Activated gamma-delta T cell treated with Interleukin-2 at 50 U/mL for 16 hours (primary cell): Measurements from ENCODE around the gene TSPAN1.
"Not testable (repeated sequence)": the region's sequence is repeated elsewhere in the genome, so short reads cannot be mapped to it uniquely, and the experiment has no call there.

Experiments
- DNase-seq: peaks from one replicate; pipeline ENCODE4 v3.0.0-alpha.2; 2020

TSPAN1 gene

GRCh38 chr1:46220808-46221207 lies 45.9 kb downstream of the TSPAN1 start:
- DNase-seq: no peak

DNA sequence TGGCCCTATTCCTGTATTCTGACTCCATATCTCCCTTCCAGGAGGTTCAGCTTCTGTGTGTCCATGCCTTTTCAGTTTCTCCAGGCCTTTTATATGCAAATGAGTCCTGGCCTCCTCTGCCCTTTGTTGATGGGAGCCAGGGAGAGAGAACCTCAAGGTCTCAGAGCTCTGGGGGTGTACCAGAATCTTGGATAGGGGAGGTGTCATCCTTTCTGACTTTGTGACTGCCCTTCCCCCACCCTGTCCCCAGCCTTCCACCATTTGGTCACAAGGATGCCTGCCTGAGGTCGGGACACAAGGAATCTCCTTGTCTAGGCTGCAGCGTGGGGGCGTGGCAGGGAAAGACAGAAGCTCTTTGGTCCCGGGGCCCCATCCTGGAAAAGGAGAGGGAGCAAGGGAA lies 46.9 kb downstream of the TSPAN1 start:
- DNase-seq: no peak

- DNase-seq: not testable (repeated sequence)
These were observed 48.2 kb downstream of the TSPAN1 start for GRCh38 chr1:46223055-46223454.

- peak; percentile 50 for DNase-seq
These were observed 48.6 kb downstream of the TSPAN1 start for GRCh38 chr1:46223472-46223943.

DNA sequence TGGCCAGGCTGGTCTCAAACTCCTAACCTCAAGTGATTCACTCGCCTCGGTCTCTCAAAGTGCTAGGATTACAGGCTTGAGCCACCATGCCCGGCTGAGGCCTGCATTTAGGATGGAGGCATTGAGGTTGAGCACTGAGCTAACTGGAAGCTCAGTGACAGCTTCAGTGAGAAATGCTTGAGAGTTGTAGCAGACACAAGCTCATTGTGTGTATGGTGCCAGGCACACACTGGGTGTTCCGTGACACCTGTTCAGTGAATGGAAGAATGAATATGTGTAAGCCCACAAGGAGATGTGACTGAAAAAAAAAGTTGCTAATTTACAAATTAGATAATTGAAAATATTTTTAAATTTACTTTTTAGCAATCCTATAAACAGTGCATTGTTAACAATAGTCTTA lies 50.1 kb downstream of the TSPAN1 start:
- no peak for DNase-seq

GRCh38 chr1:46231231-46231630 lies 56.3 kb downstream of the TSPAN1 start:
- DNase-seq: not testable (repeated sequence)
